Fibroblast of lung (primary cell): Measurements from ENCODE around the gene PNPO. TPM values are rescaled to one million over a fixed set of nuclear protein-coding genes. Genes with fewer than 3 reads are reported as not detected.

ENCODE experiments used
- DNase-seq, 2 donors: peaks; one replicate each; pipeline versions ENCODE4 v3.0.0 to v3.0.0-alpha.2; 2010; ENCODE audit warnings: low read depth in 2 of 2
- H2AFZ ChIP-seq: 2 replicates; pipeline ENCODE4 v1.5.1; 2012; ENCODE audit warnings: low read length, control low read depth, inconsistent platforms
- H3K27ac ChIP-seq: 2 replicates; pipeline ENCODE4 v1.5.1; 2011; ENCODE audit warnings: low read length, control low read depth; ENCODE audit not compliant: insufficient read depth
- H3K27me3 ChIP-seq: 2 replicates; pipeline ENCODE4 v1.5.1; 2011; ENCODE audit warnings: mild to moderate bottlenecking, low read length; ENCODE audit not compliant: control insufficient read depth, insufficient read depth
- H3K36me3 ChIP-seq: 2 replicates; pipeline ENCODE4 v1.5.1; 2011; ENCODE audit warnings: low read length; ENCODE audit not compliant: control insufficient read depth, insufficient read depth
- H3K4me1 ChIP-seq: 2 replicates; pipeline ENCODE4 v1.5.1; 2011; ENCODE audit warnings: low read length; ENCODE audit not compliant: control insufficient read depth, insufficient read depth; ENCODE audit errors: extremely low read depth
- H3K4me2 ChIP-seq: 2 replicates; pipeline ENCODE4 v1.5.1; 2011; ENCODE audit warnings: low read length, control low read depth; ENCODE audit not compliant: insufficient read depth; ENCODE audit errors: extremely low read depth
- H3K4me3 ChIP-seq, 4 experiments: fragments of 200-600 bp in 1 of 4; sonication (generic) in 1 of 4; replicated peaks in 1 of 4; 2 replicates each; pipeline ENCODE4 v1.5.1; 2011 to 2016; ENCODE audit warnings: low read length in 4 of 4, low read depth in 3 of 4, mild to moderate bottlenecking in 3 of 4, control low read depth in 2 of 4, inconsistent platforms in 1 of 4, mixed read lengths in 1 of 4; ENCODE audit not compliant: insufficient read depth in 1 of 4; ENCODE audit errors: control extremely low read depth in 1 of 4
- H3K79me2 ChIP-seq: 2 replicates; pipeline ENCODE4 v1.5.1; 2012; ENCODE audit warnings: mild to moderate bottlenecking, low read length, inconsistent platforms; ENCODE audit not compliant: control insufficient read depth, insufficient read depth
- H3K9ac ChIP-seq: 2 replicates; pipeline ENCODE4 v1.5.1; 2011; ENCODE audit warnings: mild to moderate bottlenecking, low read length, control low read depth; ENCODE audit not compliant: insufficient read depth
- H3K9me3 ChIP-seq: 2 replicates; pipeline ENCODE4 v1.5.1; 2012; ENCODE audit warnings: low read depth, low read length; ENCODE audit not compliant: control insufficient read depth, insufficient read depth
- H4K20me1 ChIP-seq: 2 replicates; pipeline ENCODE4 v1.5.1; 2011; ENCODE audit warnings: low read length; ENCODE audit not compliant: control insufficient read depth, insufficient read depth; ENCODE audit errors: extremely low read depth
- EZH2 ChIP-seq: IDR thresholded peaks from 2 replicates; pipeline ENCODE4 v1.5.1; 2012; ENCODE audit warnings: low read length, control low read depth, mild to moderate bottlenecking; ENCODE audit errors: missing control alignments
- polyA plus RNA-seq, 2 donors: library from polyadenylated mRNA; depleted of rRNA in 1 of 2; stranded (reverse) in 1 of 2; unstranded in 1 of 2; fragments of >200 nt; gene quantifications; 2 replicates each; pipeline ENCODE4 v1.2.1, GENCODE V29; 2011 to 2012; ENCODE audit warnings: missing spikeins in 1 of 2
- total RNA-seq: library from RNA; depleted of rRNA; stranded (reverse); fragments of >200 nt; gene quantifications from 2 replicates; pipeline ENCODE4 v1.2.1, GENCODE V29; 2014
- TF ChIP-seq, protein P1 (sequence below), 2 donors: IDR thresholded peaks in 1 of 2; conservative IDR thresholded peaks in 1 of 2; 1 replicate in 1 of 2; 2 replicates in 1 of 2; pipeline ENCODE4 v1.5.1; 2011 to 2012; ENCODE audit warnings: low read length in 2 of 2, control low read depth in 1 of 2, inconsistent platforms in 1 of 2, low read depth in 1 of 2, mild to moderate bottlenecking in 1 of 2

Gene PNPO
- total and polyA plus RNA-seq, 2 donors (not counting 1 experiment from before 2014, with no cell fraction given), result 25.7 to 26.6 TPM

DNA sequence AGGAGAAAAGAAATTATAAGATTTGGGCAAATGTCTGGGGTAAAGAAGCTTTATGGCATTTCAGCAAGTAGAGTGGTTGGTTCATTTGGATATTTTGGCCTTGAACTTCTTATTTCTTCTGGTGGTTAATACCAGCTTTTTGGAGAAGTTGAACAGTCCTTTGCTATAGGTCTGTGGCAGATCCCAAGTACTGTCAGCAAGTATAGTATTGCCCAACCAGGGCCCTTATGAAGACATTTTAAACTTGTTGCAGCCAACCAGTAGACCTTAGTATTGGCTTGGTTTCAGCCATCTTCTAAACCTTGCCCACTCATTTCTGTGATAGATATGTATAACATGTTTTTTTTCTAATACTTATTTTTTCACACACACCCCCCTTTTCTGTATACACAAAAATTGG is 43.1 kb upstream of the PNPO start:
- peaks cover 4% of the 10 kb centered on the region for H3K4me1 ChIP-seq
- peaks cover 3% of the 10 kb centered on the region for H3K79me2 ChIP-seq
- peaks cover 1% of the 10 kb centered on the region for H3K36me3 ChIP-seq
- H3K4me2 ChIP-seq, result no peak overlapping the region
- no peaks in the 10 kb centered on the region for H4K20me1 ChIP-seq
- no peak for TF ChIP-seq EZH2
- TF ChIP-seq, protein P1, sequence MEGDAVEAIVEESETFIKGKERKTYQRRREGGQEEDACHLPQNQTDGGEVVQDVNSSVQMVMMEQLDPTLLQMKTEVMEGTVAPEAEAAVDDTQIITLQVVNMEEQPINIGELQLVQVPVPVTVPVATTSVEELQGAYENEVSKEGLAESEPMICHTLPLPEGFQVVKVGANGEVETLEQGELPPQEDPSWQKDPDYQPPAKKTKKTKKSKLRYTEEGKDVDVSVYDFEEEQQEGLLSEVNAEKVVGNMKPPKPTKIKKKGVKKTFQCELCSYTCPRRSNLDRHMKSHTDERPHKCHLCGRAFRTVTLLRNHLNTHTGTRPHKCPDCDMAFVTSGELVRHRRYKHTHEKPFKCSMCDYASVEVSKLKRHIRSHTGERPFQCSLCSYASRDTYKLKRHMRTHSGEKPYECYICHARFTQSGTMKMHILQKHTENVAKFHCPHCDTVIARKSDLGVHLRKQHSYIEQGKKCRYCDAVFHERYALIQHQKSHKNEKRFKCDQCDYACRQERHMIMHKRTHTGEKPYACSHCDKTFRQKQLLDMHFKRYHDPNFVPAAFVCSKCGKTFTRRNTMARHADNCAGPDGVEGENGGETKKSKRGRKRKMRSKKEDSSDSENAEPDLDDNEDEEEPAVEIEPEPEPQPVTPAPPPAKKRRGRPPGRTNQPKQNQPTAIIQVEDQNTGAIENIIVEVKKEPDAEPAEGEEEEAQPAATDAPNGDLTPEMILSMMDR (conservative IDR thresholded peaks at IDR 0.05 in 1 of 2, IDR thresholded peaks at IDR 0.05 in 1 of 2; ENCODE audit: low read depth in 1 of 2, low read length in 2 of 2), result no peak
- H3K9me3 ChIP-seq, result no peaks in the 10 kb centered on the region
- no peak overlapping the region for H2AFZ ChIP-seq
- H3K9ac ChIP-seq, result no peak overlapping the region
- H3K27ac ChIP-seq, result no peak overlapping the region
- no peak overlapping the region for H3K4me3 ChIP-seq
- no peaks in the 10 kb centered on the region for H3K27me3 ChIP-seq
- no peak for DNase-seq

DNA sequence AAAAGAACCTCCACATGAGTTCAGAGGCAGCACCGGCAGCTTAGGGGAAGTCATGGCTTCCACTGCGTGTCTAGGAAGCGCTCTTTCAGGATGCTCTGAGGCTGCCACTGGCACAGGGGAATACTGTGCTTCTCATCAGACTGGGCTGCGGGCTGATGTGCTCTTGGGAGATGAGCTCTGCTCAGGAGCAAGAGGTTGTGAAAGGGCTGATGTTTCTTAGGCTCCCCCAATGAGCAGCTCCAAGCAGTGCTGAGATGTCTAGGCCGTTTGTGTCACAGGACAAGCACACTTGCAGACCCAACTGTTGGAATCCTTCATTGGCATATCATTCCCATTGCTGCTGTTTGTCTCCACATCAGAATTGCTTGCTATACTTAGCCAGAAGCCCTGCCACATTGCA is 41.7 kb upstream of the PNPO start:
- peaks cover 2% of the 10 kb centered on the region for H3K4me1 ChIP-seq
- no peak for TF ChIP-seq EZH2
- TF ChIP-seq, protein P1 (conservative IDR thresholded peaks at IDR 0.05 in 1 of 2, IDR thresholded peaks at IDR 0.05 in 1 of 2; ENCODE audit: low read depth in 1 of 2, low read length in 2 of 2), result no peak
- no peaks in the 10 kb centered on the region for H3K27me3 ChIP-seq
- no peak overlapping the region for H3K9ac ChIP-seq
- peaks cover 3% of the 10 kb centered on the region for H3K79me2 ChIP-seq
- peaks cover 1% of the 10 kb centered on the region for H3K36me3 ChIP-seq
- no peaks in the 10 kb centered on the region for H4K20me1 ChIP-seq
- no peaks in the 10 kb centered on the region for H3K9me3 ChIP-seq
- no peak overlapping the region for H3K4me2 ChIP-seq
- no peak overlapping the region for H2AFZ ChIP-seq
- H3K27ac ChIP-seq, result no peak overlapping the region
- no peak overlapping the region for H3K4me3 ChIP-seq
- no peak for DNase-seq

GRCh38 chr17:47901423-47901822 is 39.9 kb upstream of the PNPO start:
- Histone ChIP-seq H3K27me3 (no peaks in the 10 kb centered on the region), H3K27ac (no peak overlapping the region), H3K4me2 (no peak overlapping the region), H2AFZ (no peak overlapping the region), H3K79me2 (peaks cover 3% of the 10 kb centered on the region), H3K9me3 (no peaks in the 10 kb centered on the region), H3K4me3 (no peak overlapping the region), H4K20me1 (no peaks in the 10 kb centered on the region), H3K4me1 (peaks cover 6% of the 10 kb centered on the region), H3K9ac (no peak overlapping the region), H3K36me3 (peaks cover 1% of the 10 kb centered on the region)
- no peak for DNase-seq
- TF ChIP-seq, protein P1 (conservative IDR thresholded peaks at IDR 0.05 in 1 of 2, IDR thresholded peaks at IDR 0.05 in 1 of 2; ENCODE audit: low read depth in 1 of 2, low read length in 2 of 2), result no peak
- TF ChIP-seq EZH2, result no peak
